HCT116 (cell line): ENCODE measurements around the gene TMEM51.

ENCODE experiments used
- CTCF ChIP-seq, 3 experiments: fragments of 200-600 bp in 1 of 3; sonication (generic) in 1 of 3; IDR thresholded peaks in 2 of 3; conservative IDR thresholded peaks in 1 of 3; 2 replicates each; pipeline ENCODE4 v1.5.1; 2012 to 2017; ENCODE audit warnings: low read depth in 2 of 3, low read length in 2 of 3, antibody characterized with exemption in 1 of 3, borderline replicate concordance in 1 of 3, control low read depth in 1 of 3, mild to moderate bottlenecking in 1 of 3, mixed read lengths in 1 of 3, mixed run types in 1 of 3, moderate library complexity in 1 of 3; ENCODE audit not compliant: insufficient read depth in 1 of 3
- EZH2 ChIP-seq: fragments of 200-600 bp; sonication (generic); IDR thresholded peaks from 2 replicates; pipeline ENCODE4 v1.6.1; 2017; ENCODE audit warnings: antibody characterized with exemption, mixed run types
- JUND ChIP-seq: IDR thresholded peaks from 2 replicates; pipeline ENCODE4 v1.6.1; 2012
- POLR2A ChIP-seq: IDR thresholded peaks from 2 replicates; pipeline ENCODE4 v1.7.0; 2011; ENCODE audit warnings: borderline replicate concordance; ENCODE audit not compliant: insufficient read depth, insufficient read length; ENCODE audit errors: extremely low read depth
- POLR2AphosphoS5 ChIP-seq: IDR thresholded peaks from 2 replicates; pipeline ENCODE4 v1.6.1; 2011; ENCODE audit warnings: mild to moderate bottlenecking, low read depth, low read length, moderate library complexity
- TF ChIP-seq, protein P1 (sequence below): IDR thresholded peaks from 2 replicates; pipeline ENCODE4 v1.6.1; 2012; ENCODE audit warnings: low read depth

GRCh38 chr1:15249081-15249480 is 95.5 kb downstream of the TMEM51 start:
- TF ChIP-seq CTCF (IDR thresholded peaks at IDR 0.05 in 2 of 3, conservative IDR thresholded peaks at IDR 0.05 in 1 of 3; ENCODE audit: borderline replicate concordance in 1 of 3, insufficient read depth in 1 of 3, low read depth in 2 of 3, low read length in 2 of 3) (no peak), POLR2A (no peak), EZH2 (no peak), JUND (no peak), POLR2AphosphoS5 (no peak)
- TF ChIP-seq, protein P1, sequence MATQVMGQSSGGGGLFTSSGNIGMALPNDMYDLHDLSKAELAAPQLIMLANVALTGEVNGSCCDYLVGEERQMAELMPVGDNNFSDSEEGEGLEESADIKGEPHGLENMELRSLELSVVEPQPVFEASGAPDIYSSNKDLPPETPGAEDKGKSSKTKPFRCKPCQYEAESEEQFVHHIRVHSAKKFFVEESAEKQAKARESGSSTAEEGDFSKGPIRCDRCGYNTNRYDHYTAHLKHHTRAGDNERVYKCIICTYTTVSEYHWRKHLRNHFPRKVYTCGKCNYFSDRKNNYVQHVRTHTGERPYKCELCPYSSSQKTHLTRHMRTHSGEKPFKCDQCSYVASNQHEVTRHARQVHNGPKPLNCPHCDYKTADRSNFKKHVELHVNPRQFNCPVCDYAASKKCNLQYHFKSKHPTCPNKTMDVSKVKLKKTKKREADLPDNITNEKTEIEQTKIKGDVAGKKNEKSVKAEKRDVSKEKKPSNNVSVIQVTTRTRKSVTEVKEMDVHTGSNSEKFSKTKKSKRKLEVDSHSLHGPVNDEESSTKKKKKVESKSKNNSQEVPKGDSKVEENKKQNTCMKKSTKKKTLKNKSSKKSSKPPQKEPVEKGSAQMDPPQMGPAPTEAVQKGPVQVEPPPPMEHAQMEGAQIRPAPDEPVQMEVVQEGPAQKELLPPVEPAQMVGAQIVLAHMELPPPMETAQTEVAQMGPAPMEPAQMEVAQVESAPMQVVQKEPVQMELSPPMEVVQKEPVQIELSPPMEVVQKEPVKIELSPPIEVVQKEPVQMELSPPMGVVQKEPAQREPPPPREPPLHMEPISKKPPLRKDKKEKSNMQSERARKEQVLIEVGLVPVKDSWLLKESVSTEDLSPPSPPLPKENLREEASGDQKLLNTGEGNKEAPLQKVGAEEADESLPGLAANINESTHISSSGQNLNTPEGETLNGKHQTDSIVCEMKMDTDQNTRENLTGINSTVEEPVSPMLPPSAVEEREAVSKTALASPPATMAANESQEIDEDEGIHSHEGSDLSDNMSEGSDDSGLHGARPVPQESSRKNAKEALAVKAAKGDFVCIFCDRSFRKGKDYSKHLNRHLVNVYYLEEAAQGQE, result no peak
